HG03521 (cell line): ENCODE results near the gene GLIS1.

Source experiments
- ATAC-seq: cut with Tn5 transposase; IDR thresholded peaks from one replicate; pipeline ENCODE4 v1.9.1; 2021; ENCODE audit warnings: mild to moderate bottlenecking, moderate library complexity; ENCODE audit not compliant: unreplicated experiment

GLIS1 gene

GRCh38 chr1:53502641-53503432, 236.1 kb downstream of the GLIS1 start:
- ATAC-seq = no peak

- no peak for ATAC-seq
Observed at GRCh38 chr1:53501065-53502005, 237.6 kb downstream of the GLIS1 start.

GRCh38 chr1:53500204-53501064, 238.5 kb downstream of the GLIS1 start:
- no peak for ATAC-seq

- no peak for ATAC-seq
Observed at GRCh38 chr1:53499257-53500203, 239.4 kb downstream of the GLIS1 start.

GRCh38 chr1:53498555-53499131, 240.3 kb downstream of the GLIS1 start:
- no peak for ATAC-seq

- no peak for ATAC-seq
Observed at GRCh38 chr1:53495633-53496345, 243.2 kb downstream of the GLIS1 start.

GRCh38 chr1:53490351-53490750, 248.6 kb downstream of the GLIS1 start:
- ATAC-seq = no peak

GRCh38 chr1:53486395-53487026, 252.5 kb downstream of the GLIS1 start:
- no peak for ATAC-seq

GRCh38 chr1:53485478-53486394, 253.2 kb downstream of the GLIS1 start:
- no peak for ATAC-seq

- no peak for ATAC-seq
Observed at GRCh38 chr1:53484705-53485477, 254.1 kb downstream of the GLIS1 start.

GRCh38 chr1:53483656-53484055, 255.3 kb downstream of the GLIS1 start:
- no peak for ATAC-seq

GRCh38 chr1:53483170-53483569, 255.8 kb downstream of the GLIS1 start:
- no peak for ATAC-seq

- ATAC-seq = no peak
Observed at GRCh38 chr1:53482441-53483153, 256.4 kb downstream of the GLIS1 start.

GRCh38 chr1:53481456-53481855, 257.5 kb downstream of the GLIS1 start:
- no peak for ATAC-seq

- ATAC-seq = no peak
Observed at GRCh38 chr1:53480678-53481077, 258.3 kb downstream of the GLIS1 start.

GRCh38 chr1:53478502-53478818, 260.5 kb downstream of the GLIS1 start:
- ATAC-seq = no peak
